ENCODE results near the gene ACBD6.
A peak's percentile ranks its signal among the peaks of the same experiment; 100 is the strongest.

ACBD6 gene

GRCh38 chr1:180258935-180259334 lies 243.4 kb downstream of the ACBD6 start:
- no peak overlapping the region for H3K27ac ChIP-seq (ENCODE audit: extremely low read depth, low read depth, low read length)
- no peak overlapping the region for H3K4me3 ChIP-seq (ENCODE audit: low read depth, low read length)
- no peak for TF ChIP-seq ZNF16 (tag by site-specific recombination; IDR thresholded peaks at IDR 0.05; ENCODE audit: low read depth)
- no peak for TF ChIP-seq ZNF223 (tag by site-specific recombination; IDR thresholded peaks at IDR 0.05)
- TF ChIP-seq ZNF214 (tag by site-specific recombination; IDR thresholded peaks at IDR 0.05; ENCODE audit: borderline replicate concordance), result no peak
- no peak for TF ChIP-seq ZNF266 (tag by site-specific recombination; IDR thresholded peaks at IDR 0.05; ENCODE audit: low read depth)
- TF ChIP-seq ZFHX2 (tag by site-specific recombination; conservative IDR thresholded peaks at IDR 0.05), result peak; percentile 41
- TF ChIP-seq ZNF157 (tag by site-specific recombination; IDR thresholded peaks at IDR 0.05), result no peak
- TF ChIP-seq, protein P1, sequence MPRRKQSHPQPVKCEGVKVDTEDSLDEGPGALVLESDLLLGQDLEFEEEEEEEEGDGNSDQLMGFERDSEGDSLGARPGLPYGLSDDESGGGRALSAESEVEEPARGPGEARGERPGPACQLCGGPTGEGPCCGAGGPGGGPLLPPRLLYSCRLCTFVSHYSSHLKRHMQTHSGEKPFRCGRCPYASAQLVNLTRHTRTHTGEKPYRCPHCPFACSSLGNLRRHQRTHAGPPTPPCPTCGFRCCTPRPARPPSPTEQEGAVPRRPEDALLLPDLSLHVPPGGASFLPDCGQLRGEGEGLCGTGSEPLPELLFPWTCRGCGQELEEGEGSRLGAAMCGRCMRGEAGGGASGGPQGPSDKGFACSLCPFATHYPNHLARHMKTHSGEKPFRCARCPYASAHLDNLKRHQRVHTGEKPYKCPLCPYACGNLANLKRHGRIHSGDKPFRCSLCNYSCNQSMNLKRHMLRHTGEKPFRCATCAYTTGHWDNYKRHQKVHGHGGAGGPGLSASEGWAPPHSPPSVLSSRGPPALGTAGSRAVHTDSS (tag by site-specific recombination; IDR thresholded peaks at IDR 0.05), result no peak
- TF ChIP-seq TCF7L2 (IDR thresholded peaks at IDR 0.05; ENCODE audit: borderline replicate concordance, low read depth, low read length), result no peak
- no peak for TF ChIP-seq ZNF664 (tag by site-specific recombination; IDR thresholded peaks at IDR 0.05)
- no peak for TF ChIP-seq ZBTB17 (tag by site-specific recombination; IDR thresholded peaks at IDR 0.05)
- no peak for TF ChIP-seq ZNF24 (tag by site-specific recombination; IDR thresholded peaks at IDR 0.05)
- no peak for TF ChIP-seq ZNF202 (tag by site-specific recombination; IDR thresholded peaks at IDR 0.05; ENCODE audit: borderline replicate concordance)
- peak; percentile 7; the same call in 1 of the 2 replicates for TF ChIP-seq REPIN1 (tag by site-specific recombination; IDR thresholded peaks at IDR 0.05; ENCODE audit: low read depth)
- TF ChIP-seq ZEB2 (tag by site-specific recombination; IDR thresholded peaks at IDR 0.05), result no peak
- 0 out of 2 replicates have a peak, but pooled peaks have one; percentile 44 for TF ChIP-seq ZNF600 (tag by site-specific recombination; IDR thresholded peaks at IDR 0.05)
- TF ChIP-seq ZNF239 (tag by site-specific recombination; IDR thresholded peaks at IDR 0.05), result no peak
- no peak for TF ChIP-seq ZNF335 (tag by site-specific recombination; conservative IDR thresholded peaks at IDR 0.05)
- no peak for TF ChIP-seq RBAK (tag by site-specific recombination; IDR thresholded peaks at IDR 0.05)
- TF ChIP-seq KLF8 (tag by site-specific recombination; IDR thresholded peaks at IDR 0.05), result no peak
- no peak for TF ChIP-seq ZXDB (tag by site-specific recombination; IDR thresholded peaks at IDR 0.05)
- no peak for TF ChIP-seq ZNF561 (tag by site-specific recombination; IDR thresholded peaks at IDR 0.05; ENCODE audit: borderline replicate concordance)
- TF ChIP-seq, protein P2, sequence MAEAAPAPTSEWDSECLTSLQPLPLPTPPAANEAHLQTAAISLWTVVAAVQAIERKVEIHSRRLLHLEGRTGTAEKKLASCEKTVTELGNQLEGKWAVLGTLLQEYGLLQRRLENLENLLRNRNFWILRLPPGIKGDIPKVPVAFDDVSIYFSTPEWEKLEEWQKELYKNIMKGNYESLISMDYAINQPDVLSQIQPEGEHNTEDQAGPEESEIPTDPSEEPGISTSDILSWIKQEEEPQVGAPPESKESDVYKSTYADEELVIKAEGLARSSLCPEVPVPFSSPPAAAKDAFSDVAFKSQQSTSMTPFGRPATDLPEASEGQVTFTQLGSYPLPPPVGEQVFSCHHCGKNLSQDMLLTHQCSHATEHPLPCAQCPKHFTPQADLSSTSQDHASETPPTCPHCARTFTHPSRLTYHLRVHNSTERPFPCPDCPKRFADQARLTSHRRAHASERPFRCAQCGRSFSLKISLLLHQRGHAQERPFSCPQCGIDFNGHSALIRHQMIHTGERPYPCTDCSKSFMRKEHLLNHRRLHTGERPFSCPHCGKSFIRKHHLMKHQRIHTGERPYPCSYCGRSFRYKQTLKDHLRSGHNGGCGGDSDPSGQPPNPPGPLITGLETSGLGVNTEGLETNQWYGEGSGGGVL (tag by site-specific recombination; IDR thresholded peaks at IDR 0.05), result no peak
- TF ChIP-seq PRDM2 (tag by site-specific recombination; IDR thresholded peaks at IDR 0.05; ENCODE audit: borderline replicate concordance), result no peak
- no peaks in the 10 kb centered on the region for H3K36me3 ChIP-seq (ENCODE audit: control insufficient read depth in 2 of 2, insufficient read depth in 1 of 2, low read length in 2 of 2)
- ChIA-PET POLR2A (no interaction called here), CTCF (interaction anchor here (0.6 to 1.6 kb wide), 3 partner anchors 14 to 472 kb away, joined by 3 to 4 read pairs (median 3); no protein-coding TSS in a partner anchor)
- no peaks in the 10 kb centered on the region for H3K9me3 ChIP-seq (ENCODE audit: control insufficient read depth, insufficient read depth, low read depth, low read length)
- peaks cover 12% of the 10 kb centered on the region for H3K4me1 ChIP-seq (ENCODE audit: control insufficient read depth, insufficient read depth, low read length)

All from HEK293 (cell line).